GM10248 (cell line): ENCODE results near the gene AMOTL2.
A peak's percentile ranks its signal among the peaks of the same experiment; 100 is the strongest.

Source experiments
- CTCF ChIA-PET: fragments of 300-600 bp; sonication (Branson Sonifier 250); formaldehyde crosslinking; extraction: SDS; loops from one replicate; lab custom pipeline; 2021; ENCODE audit warnings: antibody characterized with exemption; lab: Yijun Ruan, JAX
- POLR2A ChIA-PET: fragments of 350-650 bp; sonication (Branson Sonifier 250); formaldehyde crosslinking; extraction: SDS; loops from one replicate; lab custom pipeline; 2020; ENCODE audit warnings: antibody characterized with exemption; lab: Yijun Ruan, JAX
- DNase-seq: peaks from one replicate; pipeline ENCODE4 v3.0.0; 2012; ENCODE audit errors: extremely low spot score
- CTCF ChIP-seq: IDR thresholded peaks from 2 replicates; pipeline ENCODE4 v1.5.1; 2012; ENCODE audit warnings: mild to moderate bottlenecking, low read depth; ENCODE audit errors: extremely low read depth, missing control alignments, control extremely low read depth

AMOTL2 gene

GRCh38 chr3:134381831-134382442, 7.7 kb upstream of the AMOTL2 start:
- no peak for DNase-seq
- POLR2A ChIA-PET = no interaction called here
- TF ChIP-seq CTCF = no peak
- CTCF ChIA-PET = interaction anchor here (1.2 to 1.3 kb wide), 2 partner anchors 10 to 17 kb away, joined by 3 read pairs; no protein-coding TSS in a partner anchor

DNA sequence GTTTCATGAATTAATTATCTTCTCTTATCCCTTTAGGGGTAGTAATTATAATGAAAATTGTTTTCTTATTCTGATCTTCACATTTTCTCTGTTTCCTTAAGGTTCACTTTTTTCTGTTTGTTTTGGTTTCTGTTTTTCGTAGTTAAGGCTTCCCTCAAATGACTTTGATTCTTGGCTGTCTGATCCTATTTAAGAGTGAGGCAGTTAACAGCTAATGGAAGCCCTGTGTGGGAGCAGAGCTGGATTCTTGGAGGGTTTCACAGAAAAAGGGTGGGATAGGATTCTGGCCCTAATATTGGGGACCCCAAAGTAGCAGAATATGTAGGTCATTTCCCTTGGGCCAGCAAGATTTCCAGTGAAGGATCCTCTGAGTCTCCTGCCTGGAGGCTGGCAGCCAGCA, 6.8 kb upstream of the AMOTL2 start:
- DNase-seq = no peak
- TF ChIP-seq CTCF = no peak
- POLR2A ChIA-PET = no interaction called here
- CTCF ChIA-PET = interaction anchor here (1.3 kb wide), 1 partner anchor 11 kb away, joined by 3 read pairs; no protein-coding TSS in a partner anchor

DNA sequence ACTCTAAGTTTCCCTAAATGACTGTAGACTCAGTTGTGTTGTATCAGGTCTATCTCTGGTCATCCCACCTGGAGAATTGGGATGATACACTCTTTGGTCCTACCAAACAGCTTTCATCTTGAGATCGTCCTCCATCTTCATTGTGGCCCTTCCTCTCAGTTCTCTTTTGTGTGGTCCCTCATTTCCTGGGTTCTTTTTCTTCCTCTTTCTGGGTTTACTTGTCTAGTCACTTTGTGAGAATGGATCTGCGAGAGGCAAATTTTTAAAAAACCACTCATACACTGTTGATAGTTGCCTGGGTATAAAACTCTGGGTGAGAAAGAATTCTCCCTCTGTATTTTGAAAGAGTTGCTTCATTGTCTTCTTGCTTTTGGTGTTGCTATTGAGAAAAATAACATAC, 6.0 kb upstream of the AMOTL2 start:
- TF ChIP-seq CTCF = no peak
- CTCF ChIA-PET = no interaction called here
- POLR2A ChIA-PET = no interaction called here
- no peak for DNase-seq

DNA sequence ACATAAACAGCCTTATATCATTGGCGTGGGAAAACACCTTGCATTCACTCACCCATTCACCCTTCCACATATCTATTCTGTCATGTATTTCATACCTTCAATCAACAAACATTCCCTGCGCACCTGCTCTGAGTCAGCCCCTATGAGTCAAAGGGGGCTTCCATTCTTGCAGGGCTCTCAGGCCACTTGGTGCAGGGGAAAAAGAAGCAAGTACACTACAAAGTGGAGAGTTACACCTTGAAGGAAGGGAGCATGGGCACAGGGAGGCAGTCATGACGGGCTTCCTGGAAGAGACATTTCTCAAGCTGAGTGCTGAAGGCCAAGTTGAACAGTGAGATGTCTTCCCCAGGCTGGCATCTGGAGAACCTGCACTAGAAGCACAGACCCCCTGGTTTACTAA, 4.6 kb upstream of the AMOTL2 start:
- POLR2A ChIA-PET = no interaction called here
- no peak for TF ChIP-seq CTCF
- DNase-seq = no peak
- CTCF ChIA-PET = interaction anchor here (1.6 kb wide), 1 partner anchor 9 kb away, joined by 4 read pairs; no protein-coding TSS in a partner anchor

DNA sequence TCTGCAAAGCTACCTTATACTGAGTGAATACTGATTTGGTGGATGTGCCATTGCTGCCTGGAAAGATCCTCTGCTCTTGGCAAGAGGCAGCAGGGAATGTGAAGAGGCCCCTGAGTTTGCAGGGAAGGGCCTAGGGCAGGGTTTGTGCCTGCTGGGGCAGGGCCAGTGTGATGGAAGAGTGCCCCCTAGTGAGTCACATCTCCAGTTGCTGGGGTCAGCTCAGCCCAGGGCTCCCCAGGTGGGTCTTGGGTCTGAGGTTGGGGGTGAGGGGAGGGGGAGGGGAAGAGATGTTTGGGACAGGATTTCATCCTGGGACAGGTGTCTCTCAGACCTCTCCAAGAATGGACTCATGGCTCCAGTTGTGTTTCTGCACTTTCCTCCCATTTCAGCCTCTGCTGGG, 4.1 kb upstream of the AMOTL2 start:
- CTCF ChIA-PET = interaction anchor here (0.8 to 1.6 kb wide), 2 partner anchors 9 to 95 kb away, joined by 3 to 4 read pairs; no protein-coding TSS in a partner anchor

GRCh38 chr3:134377896-134378295, 3.6 kb upstream of the AMOTL2 start:
- DNase-seq = no peak
- CTCF ChIA-PET = interaction anchor here (0.8 kb wide), 1 partner anchor 96 kb away, joined by 3 read pairs; no protein-coding TSS in a partner anchor
- TF ChIP-seq CTCF = no peak
- POLR2A ChIA-PET = no interaction called here

More for the DNA sequence above, 4.1 kb upstream of the AMOTL2 start:
- POLR2A ChIA-PET = no interaction called here
- TF ChIP-seq CTCF = peak; percentile 43
- DNase-seq = no peak
